RWPE2 (cell line): ENCODE measurements around the gene PIBF1.

ENCODE experiments used
- ATAC-seq: fragments of 200-7000 bp; cut with Tn5 transposase; 3 replicates; pipeline ENCODE4 v1.9.1; 2021; ENCODE audit warnings: low read depth
- DNase-seq: peaks from one replicate; pipeline ENCODE4 v3.0.0-alpha.2; 2020; ENCODE audit warnings: low spot score
- H3K27ac ChIP-seq: fragments of 450-650 bp; 2 replicates; pipeline ENCODE4 v1.5.1; 2017; ENCODE audit warnings: mild to moderate bottlenecking; ENCODE audit not compliant: poor library complexity, severe bottlenecking
- H3K27me3 ChIP-seq: fragments of 250-450 bp; sonication (Bioruptor Pico); 2 replicates; pipeline ENCODE4 v1.5.1; 2021; ENCODE audit warnings: mild to moderate bottlenecking, moderate library complexity; ENCODE audit not compliant: insufficient read depth, poor library complexity, severe bottlenecking
- H3K36me3 ChIP-seq: fragments of 250-450 bp; sonication (Bioruptor Pico); 2 replicates; pipeline ENCODE4 v1.5.1; 2020; ENCODE audit warnings: low read depth, mild to moderate bottlenecking, moderate library complexity
- H3K4me1 ChIP-seq: fragments of 250-450 bp; sonication (Bioruptor Pico); 2 replicates; pipeline ENCODE4 v1.5.1; 2021; ENCODE audit warnings: mild to moderate bottlenecking, moderate library complexity; ENCODE audit not compliant: insufficient read depth, poor library complexity, severe bottlenecking
- H3K4me3 ChIP-seq: fragments of 250-450 bp; sonication (Bioruptor Pico); 2 replicates; pipeline ENCODE4 v1.5.1; 2021; ENCODE audit warnings: mild to moderate bottlenecking, moderate library complexity; ENCODE audit not compliant: severe bottlenecking
- H3K9me3 ChIP-seq: fragments of 250-450 bp; sonication (Bioruptor Pico); 2 replicates; pipeline ENCODE4 v1.5.1; 2021; ENCODE audit warnings: mild to moderate bottlenecking, moderate library complexity; ENCODE audit not compliant: severe bottlenecking
- TF ChIP-seq, protein P1 (sequence below): fragments of 450-650 bp; IDR thresholded peaks from one replicate; pipeline ENCODE4 v1.5.1; 2017; ENCODE audit warnings: mild to moderate bottlenecking, moderate library complexity; ENCODE audit not compliant: poor library complexity, severe bottlenecking

Gene PIBF1

DNA sequence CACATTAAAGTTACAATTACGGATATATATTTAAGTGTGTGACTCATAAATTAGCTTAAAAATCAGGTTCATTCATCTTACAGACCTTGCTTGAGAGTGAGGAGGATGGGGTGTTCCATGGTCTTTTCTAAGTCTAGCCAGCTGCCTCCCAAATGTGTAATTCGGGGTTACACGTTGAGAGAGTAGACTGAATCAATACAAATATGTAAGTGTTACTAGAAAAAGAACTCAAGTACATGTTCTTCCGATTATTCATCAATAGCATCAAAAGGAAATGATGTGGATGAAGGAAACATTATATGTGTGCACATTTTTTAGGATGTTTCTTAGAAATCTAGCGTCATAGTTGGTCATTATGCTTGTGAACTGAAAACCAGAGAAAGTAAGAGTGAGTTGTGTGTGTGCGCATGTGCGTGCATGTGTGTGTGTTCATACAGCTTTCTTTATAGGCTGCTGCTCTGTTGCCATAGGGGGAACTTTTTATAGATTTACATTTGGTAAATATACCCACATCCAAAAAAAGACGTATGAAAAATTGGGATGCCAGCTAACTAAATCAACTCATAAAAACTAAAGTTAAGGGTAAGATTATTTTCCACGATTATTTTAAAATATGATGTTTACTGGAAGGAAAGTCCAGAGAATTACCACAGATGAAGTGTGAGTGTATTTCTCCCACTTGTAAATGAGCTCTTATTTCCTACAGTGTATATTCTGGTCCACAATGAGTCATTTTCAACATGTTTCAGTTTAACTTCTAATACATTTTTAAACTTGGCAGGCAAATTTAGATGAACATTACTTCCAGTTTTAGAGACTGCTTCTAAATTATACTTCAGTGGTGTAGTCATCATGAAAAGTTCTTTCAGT, 82.4 kb downstream of the PIBF1 start:
- no peak overlapping the region for H3K27ac ChIP-seq
- H3K36me3 ChIP-seq: peaks cover 20% of the 10 kb centered on the region
- DNase-seq (no peak), ATAC-seq (no peak)
- H3K4me3 ChIP-seq: no peak overlapping the region
- TF ChIP-seq, protein P1, sequence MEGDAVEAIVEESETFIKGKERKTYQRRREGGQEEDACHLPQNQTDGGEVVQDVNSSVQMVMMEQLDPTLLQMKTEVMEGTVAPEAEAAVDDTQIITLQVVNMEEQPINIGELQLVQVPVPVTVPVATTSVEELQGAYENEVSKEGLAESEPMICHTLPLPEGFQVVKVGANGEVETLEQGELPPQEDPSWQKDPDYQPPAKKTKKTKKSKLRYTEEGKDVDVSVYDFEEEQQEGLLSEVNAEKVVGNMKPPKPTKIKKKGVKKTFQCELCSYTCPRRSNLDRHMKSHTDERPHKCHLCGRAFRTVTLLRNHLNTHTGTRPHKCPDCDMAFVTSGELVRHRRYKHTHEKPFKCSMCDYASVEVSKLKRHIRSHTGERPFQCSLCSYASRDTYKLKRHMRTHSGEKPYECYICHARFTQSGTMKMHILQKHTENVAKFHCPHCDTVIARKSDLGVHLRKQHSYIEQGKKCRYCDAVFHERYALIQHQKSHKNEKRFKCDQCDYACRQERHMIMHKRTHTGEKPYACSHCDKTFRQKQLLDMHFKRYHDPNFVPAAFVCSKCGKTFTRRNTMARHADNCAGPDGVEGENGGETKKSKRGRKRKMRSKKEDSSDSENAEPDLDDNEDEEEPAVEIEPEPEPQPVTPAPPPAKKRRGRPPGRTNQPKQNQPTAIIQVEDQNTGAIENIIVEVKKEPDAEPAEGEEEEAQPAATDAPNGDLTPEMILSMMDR: no peak
- H3K27me3 ChIP-seq: no peaks in the 10 kb centered on the region
- H3K9me3 ChIP-seq: no peaks in the 10 kb centered on the region
- H3K4me1 ChIP-seq: no peaks in the 10 kb centered on the region

DNA sequence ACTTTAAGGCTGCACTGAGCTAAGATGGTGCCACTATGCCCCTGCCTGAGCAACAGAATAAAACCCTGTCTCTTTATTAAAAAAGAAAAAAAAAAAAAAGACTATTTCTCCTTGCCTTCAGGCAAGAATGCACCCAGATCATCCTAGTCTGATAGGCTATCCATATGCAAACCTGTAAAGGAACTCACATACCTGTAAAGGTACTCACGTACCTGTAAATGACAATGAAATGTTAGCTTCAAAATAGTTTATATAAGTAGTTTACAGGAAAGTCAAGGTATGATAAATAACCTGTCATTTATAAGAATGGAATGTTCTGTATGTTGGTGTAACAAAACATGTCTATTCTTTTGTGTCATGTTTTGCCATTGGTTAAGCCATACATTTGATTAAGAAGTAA, 86.3 kb downstream of the PIBF1 start:
- Histone ChIP-seq H3K9me3 (no peaks in the 10 kb centered on the region), H3K27me3 (no peaks in the 10 kb centered on the region), H3K4me1 (no peaks in the 10 kb centered on the region), H3K4me3 (no peak overlapping the region), H3K36me3 (peaks cover 20% of the 10 kb centered on the region), H3K27ac (no peak overlapping the region)
- DNase-seq (no peak), ATAC-seq (0 out of 3 replicates have a peak, but pooled peaks have one; percentile 14)
- TF ChIP-seq, protein P1: no peak

DNA sequence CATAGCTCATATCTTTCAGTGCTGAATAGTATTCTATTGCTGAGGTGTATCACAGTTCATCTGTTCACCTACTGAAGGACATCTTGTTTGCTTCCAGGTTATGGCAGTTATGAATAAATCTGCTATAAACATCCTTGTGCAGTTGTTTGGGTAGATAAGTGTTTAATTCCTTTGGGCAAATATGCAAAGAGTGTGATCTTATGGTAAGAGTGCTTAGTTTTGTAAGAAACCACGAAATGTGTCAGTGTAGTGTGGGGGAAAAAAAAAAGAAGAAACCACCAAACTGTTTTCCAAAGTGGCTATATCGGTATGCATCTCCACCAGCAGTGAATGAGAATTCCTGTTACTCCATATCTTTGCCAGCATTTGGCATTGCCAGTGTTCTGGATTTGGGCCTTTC, 93.3 kb downstream of the PIBF1 start:
- ATAC-seq (no peak), DNase-seq (no peak)
- Histone ChIP-seq H3K4me3 (no peak overlapping the region), H3K27me3 (no peaks in the 10 kb centered on the region), H3K27ac (no peak overlapping the region), H3K9me3 (no peaks in the 10 kb centered on the region), H3K4me1 (no peaks in the 10 kb centered on the region), H3K36me3 (no peaks in the 10 kb centered on the region; the same call in 1 of the 2 replicates)
- TF ChIP-seq, protein P1: no peak

DNA sequence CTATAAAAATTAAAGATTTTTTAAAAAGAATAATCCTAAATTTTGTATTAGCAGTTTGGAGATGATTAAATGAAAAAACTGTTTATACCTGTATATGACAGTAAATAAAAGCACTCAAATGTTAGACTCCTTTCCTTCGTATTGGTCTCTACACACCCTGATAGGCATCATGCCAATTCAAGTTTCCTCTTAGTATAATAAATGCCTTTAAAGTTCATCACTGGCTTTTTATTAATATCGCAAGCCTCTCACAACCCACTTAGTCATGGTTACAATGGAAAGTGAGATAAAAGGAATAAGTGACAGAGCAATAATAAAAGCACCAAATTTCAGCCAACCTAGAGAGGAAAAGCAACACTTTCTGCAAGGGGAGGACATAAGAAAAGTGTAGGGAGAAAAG, 102.2 kb downstream of the PIBF1 start:
- H3K4me3 ChIP-seq: no peak overlapping the region
- DNase-seq (no peak), ATAC-seq (no peak)
- TF ChIP-seq, protein P1: no peak
- H3K9me3 ChIP-seq: no peaks in the 10 kb centered on the region
- peaks cover 10% of the 10 kb centered on the region; the same call in 1 of the 2 replicates for H3K36me3 ChIP-seq
- H3K27me3 ChIP-seq: no peaks in the 10 kb centered on the region
- H3K4me1 ChIP-seq: no peaks in the 10 kb centered on the region
- no peak overlapping the region for H3K27ac ChIP-seq
